Type B pancreatic cell (in vitro differentiated cells): ENCODE results near the gene PRPF18. TPM values are rescaled to one million over a fixed set of nuclear protein-coding genes. Genes with fewer than 3 reads are reported as not detected.

Experiments used
- DNase-seq: peaks from one replicate; pipeline ENCODE4 v3.0.0; 2021; ENCODE audit warnings: mixed read lengths; ENCODE audit not compliant: unreplicated experiment; ENCODE audit errors: extremely low spot score
- H3K27ac Mint-ChIP-seq: 2 replicates; pipeline ENCODE4 v1.8.0; 2021; ENCODE audit warnings: mild to moderate bottlenecking, mixed read lengths
- H3K27me3 Mint-ChIP-seq: 2 replicates; pipeline ENCODE4 v1.8.0; 2021; ENCODE audit warnings: mixed read lengths
- H3K36me3 Mint-ChIP-seq: 2 replicates; pipeline ENCODE4 v1.8.0; 2021; ENCODE audit warnings: mixed read lengths
- H3K4me1 Mint-ChIP-seq: one replicate; pipeline ENCODE4 v1.8.0; 2021; ENCODE audit warnings: mixed read lengths; ENCODE audit not compliant: unreplicated experiment
- H3K4me3 Mint-ChIP-seq: 2 replicates; pipeline ENCODE4 v1.8.0; 2021; ENCODE audit warnings: mild to moderate bottlenecking, mixed read lengths
- H3K9me3 Mint-ChIP-seq: 2 replicates; pipeline ENCODE4 v1.8.0; 2021; ENCODE audit warnings: mixed read lengths
- total RNA-seq: library from RNA; stranded (reverse); gene quantifications from 2 replicates; pipeline ENCODE4 v1.2.1, GENCODE V29; 2021; ENCODE audit warnings: low replicate concordance
- TF ChIP-seq, protein P1 (sequence below): fragments of 200-600 bp; sonication (generic); conservative IDR thresholded peaks from 2 replicates; pipeline ENCODE4 v1.5.0; 2021; ENCODE audit warnings: antibody characterized with exemption, mild to moderate bottlenecking

PRPF18 gene
- total RNA-seq, 1 donor from 2014 or later = 16.7 TPM

DNA sequence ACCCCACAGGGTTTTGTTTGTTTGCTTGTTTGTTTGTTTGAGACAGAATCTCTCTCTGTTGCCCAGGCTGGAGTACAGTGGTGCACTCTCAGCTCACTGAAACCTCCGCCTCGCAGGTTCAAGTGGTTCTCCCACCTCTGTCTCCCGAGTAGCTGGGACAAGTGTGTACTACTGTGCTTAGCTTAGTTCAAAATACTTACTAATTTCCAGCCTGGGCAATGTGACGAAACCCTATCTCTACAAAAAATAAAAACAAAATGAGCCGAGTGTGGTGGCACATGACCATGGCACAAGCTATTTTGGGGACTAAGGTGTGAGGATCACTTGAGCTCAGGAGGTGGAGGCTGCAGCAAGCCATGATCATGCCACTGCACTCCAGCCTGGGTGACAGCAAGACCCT lies 15.2 kb upstream of the PRPF18 start:
- no peak for DNase-seq
- H3K27me3 Mint-ChIP-seq = peaks cover 25% of the 10 kb centered on the region

DNA sequence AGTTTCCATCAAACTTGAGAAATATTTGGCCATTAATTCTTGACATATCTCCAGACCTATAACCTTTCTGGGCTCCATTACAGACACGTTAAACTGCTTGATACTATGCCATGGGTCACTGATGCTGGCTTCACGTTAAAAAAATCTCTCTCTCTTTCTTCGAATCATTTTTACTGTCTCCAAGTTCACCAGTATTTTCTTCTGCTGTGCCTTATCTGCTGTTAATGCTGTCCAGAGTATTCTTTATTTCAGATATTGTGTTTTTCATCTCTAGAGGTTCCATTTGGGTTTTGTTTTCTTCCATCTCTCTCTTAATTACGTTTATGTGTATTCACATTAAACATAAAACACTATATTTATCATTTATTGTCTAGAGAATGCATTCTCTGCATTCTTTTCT lies 12.8 kb upstream of the PRPF18 start:
- TF ChIP-seq, protein P1, sequence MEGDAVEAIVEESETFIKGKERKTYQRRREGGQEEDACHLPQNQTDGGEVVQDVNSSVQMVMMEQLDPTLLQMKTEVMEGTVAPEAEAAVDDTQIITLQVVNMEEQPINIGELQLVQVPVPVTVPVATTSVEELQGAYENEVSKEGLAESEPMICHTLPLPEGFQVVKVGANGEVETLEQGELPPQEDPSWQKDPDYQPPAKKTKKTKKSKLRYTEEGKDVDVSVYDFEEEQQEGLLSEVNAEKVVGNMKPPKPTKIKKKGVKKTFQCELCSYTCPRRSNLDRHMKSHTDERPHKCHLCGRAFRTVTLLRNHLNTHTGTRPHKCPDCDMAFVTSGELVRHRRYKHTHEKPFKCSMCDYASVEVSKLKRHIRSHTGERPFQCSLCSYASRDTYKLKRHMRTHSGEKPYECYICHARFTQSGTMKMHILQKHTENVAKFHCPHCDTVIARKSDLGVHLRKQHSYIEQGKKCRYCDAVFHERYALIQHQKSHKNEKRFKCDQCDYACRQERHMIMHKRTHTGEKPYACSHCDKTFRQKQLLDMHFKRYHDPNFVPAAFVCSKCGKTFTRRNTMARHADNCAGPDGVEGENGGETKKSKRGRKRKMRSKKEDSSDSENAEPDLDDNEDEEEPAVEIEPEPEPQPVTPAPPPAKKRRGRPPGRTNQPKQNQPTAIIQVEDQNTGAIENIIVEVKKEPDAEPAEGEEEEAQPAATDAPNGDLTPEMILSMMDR = no peak
- no peak overlapping the region for H3K27ac Mint-ChIP-seq

More for the DNA sequence above, 15.2 kb upstream of the PRPF18 start:
- H3K4me1 Mint-ChIP-seq = no peaks in the 10 kb centered on the region
- H3K36me3 Mint-ChIP-seq = no peaks in the 10 kb centered on the region
- TF ChIP-seq, protein P1 = no peak
- H3K4me3 Mint-ChIP-seq = no peak overlapping the region
- H3K27ac Mint-ChIP-seq = no peak overlapping the region
- no peaks in the 10 kb centered on the region for H3K9me3 Mint-ChIP-seq

DNA sequence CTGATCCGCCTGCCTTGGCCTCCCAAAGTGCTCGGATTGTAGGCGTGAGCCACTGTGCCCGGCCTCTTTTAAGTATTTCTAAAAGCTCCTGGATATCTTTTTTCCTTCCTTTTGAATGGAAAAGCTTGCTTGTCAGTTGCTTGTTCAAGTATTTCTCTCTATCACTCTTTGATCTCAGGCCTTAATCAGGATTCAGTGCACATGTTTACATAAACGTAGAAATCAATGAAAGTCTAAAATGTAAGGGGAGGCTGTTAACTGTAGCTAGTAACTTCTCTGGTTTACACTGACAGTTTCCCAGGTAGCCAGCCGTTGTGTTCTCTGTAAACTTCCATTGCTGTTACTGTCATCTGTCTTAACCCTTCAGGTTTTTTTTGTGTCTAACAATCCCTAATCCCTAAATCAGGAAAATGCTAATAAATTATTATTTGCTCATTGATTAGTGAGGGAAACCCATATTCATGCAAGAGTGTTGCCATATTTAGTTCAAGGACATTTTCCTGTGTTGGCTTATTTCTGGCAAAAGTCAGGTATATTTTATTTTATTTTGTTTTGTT lies 1.5 kb upstream of the PRPF18 start:
- no peak overlapping the region for H3K4me3 Mint-ChIP-seq
- H3K36me3 Mint-ChIP-seq = no peaks in the 10 kb centered on the region
- peaks cover 21% of the 10 kb centered on the region for H3K27me3 Mint-ChIP-seq
- peaks cover 19% of the 10 kb centered on the region for H3K4me1 Mint-ChIP-seq
- TF ChIP-seq, protein P1 = no peak
- H3K9me3 Mint-ChIP-seq = no peaks in the 10 kb centered on the region
- no peak overlapping the region for H3K27ac Mint-ChIP-seq
- no peak for DNase-seq

More for the DNA sequence above, 12.8 kb upstream of the PRPF18 start:
- H3K27me3 Mint-ChIP-seq = peaks cover 32% of the 10 kb centered on the region
- no peaks in the 10 kb centered on the region for H3K36me3 Mint-ChIP-seq
- no peak for DNase-seq
- H3K4me3 Mint-ChIP-seq = no peak overlapping the region
- no peaks in the 10 kb centered on the region for H3K4me1 Mint-ChIP-seq
- H3K9me3 Mint-ChIP-seq = no peaks in the 10 kb centered on the region

DNA sequence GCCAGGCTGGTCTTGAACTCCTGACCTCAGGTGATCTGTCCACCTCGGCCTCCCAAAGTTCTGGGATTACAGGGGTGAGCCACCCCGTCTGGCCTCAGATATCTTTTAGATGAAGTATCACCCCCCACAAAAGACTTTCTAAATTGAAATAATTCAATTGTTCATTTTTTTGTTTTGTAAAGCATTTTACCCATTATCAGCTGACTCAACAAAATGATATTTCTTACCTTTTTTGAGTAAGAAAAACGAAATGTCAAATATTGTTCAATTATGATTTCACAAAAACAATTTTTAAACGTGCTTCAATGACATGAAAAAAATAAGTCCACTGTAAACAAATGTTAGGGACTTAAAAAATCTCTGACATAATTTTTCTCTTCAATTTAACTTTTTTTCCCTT lies 822 bp upstream of the PRPF18 start:
- Mint-ChIP-seq H3K9me3 (no peaks in the 10 kb centered on the region), H3K4me1 (peaks cover 19% of the 10 kb centered on the region), H3K4me3 (peak overlapping the region; percentile 100), H3K36me3 (no peaks in the 10 kb centered on the region), H3K27me3 (peaks cover 21% of the 10 kb centered on the region), H3K27ac (no peak overlapping the region)
- TF ChIP-seq, protein P1 = no peak
- DNase-seq = no peak

DNA sequence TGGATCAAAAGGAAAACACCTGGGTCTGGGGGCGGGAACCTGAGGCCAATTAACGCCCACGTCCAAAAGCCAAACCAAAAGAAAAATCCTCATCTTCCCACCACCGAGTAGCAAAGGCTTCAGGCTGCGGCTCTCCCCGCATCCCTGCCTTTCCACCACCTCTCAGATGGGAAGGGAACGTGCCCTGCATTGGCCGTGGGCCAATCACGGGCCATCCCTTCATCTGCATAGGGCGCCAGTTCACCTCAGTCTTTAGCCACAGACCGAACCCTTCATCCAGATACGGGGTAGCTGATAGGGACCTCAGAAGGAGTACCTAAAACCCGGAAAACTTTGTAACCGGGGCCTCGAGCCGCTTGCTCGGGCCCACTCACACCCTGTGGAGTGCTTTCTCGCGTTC lies 626 bp downstream of the PRPF18 start:
- Mint-ChIP-seq H3K27me3 (peaks cover 21% of the 10 kb centered on the region), H3K9me3 (no peaks in the 10 kb centered on the region), H3K4me1 (peaks cover 19% of the 10 kb centered on the region), H3K36me3 (no peaks in the 10 kb centered on the region), H3K4me3 (peak overlapping the region; percentile 100), H3K27ac (peak overlapping the region; percentile 91)
- TF ChIP-seq, protein P1 = no peak
- no peak for DNase-seq

DNA sequence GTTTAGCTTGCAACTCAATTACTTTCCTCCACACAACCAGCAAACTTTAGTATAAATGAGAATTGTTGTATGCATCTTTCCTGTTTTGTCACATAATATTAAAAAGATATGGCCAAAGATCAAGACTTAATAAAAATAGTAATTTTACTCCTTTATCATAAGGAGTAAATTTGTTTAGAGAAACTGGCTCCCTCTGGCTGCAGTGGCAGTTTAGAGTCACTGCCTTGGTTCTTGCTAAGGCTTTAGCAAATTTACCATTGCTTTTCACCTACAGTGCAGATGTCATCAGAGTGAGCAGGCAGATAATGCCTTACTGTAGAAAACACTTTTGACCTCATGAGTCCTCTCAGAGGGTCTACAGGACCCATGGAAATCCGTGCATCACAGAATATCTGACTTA lies 2.6 kb downstream of the PRPF18 start:
- TF ChIP-seq, protein P1 = no peak
- Mint-ChIP-seq H3K27ac (no peak overlapping the region), H3K36me3 (no peaks in the 10 kb centered on the region), H3K9me3 (no peaks in the 10 kb centered on the region), H3K4me1 (peaks cover 19% of the 10 kb centered on the region), H3K27me3 (peaks cover 7% of the 10 kb centered on the region), H3K4me3 (no peak overlapping the region)
- DNase-seq = no peak
